ENCODE measurements around the gene ARHGEF2.

- TF ChIP-seq POLR2AphosphoS5 (IDR thresholded peaks at IDR 0.05; ENCODE audit: insufficient read depth, low read depth, low read length) = no peak
- no peak for TF ChIP-seq CTCF (IDR thresholded peaks at IDR 0.05; ENCODE audit: extremely low read depth in 1 of 2, insufficient read depth in 1 of 2, low read depth in 1 of 2, low read length in 2 of 2)
- no peak for TF ChIP-seq POLR2A (IDR thresholded peaks at IDR 0.05; ENCODE audit: low read depth, low read length)
- TF ChIP-seq EZH2 (IDR thresholded peaks at IDR 0.05; ENCODE audit: borderline replicate concordance, low read depth, low read length, severe bottlenecking) = no peak
- TF ChIP-seq MAX (IDR thresholded peaks at IDR 0.05; ENCODE audit: insufficient read depth, insufficient read length) = no peak
- TF ChIP-seq FOS (IDR thresholded peaks at IDR 0.05; ENCODE audit: borderline replicate concordance, insufficient read depth, low read length) = no peak
- no peak for TF ChIP-seq MYC (IDR thresholded peaks at IDR 0.05; ENCODE audit: low read depth, low read length)
- TF ChIP-seq JUN (IDR thresholded peaks at IDR 0.05; ENCODE audit: borderline replicate concordance, insufficient read depth, insufficient read length, low read depth) = no peak
Measured at GRCh38 chr1:155920717-155921116, 57.6 kb downstream of the ARHGEF2 start.

Data from endothelial cell of umbilical vein (primary cell).